Measurements from ENCODE around the gene IRS2.

IRS2 gene

DNA sequence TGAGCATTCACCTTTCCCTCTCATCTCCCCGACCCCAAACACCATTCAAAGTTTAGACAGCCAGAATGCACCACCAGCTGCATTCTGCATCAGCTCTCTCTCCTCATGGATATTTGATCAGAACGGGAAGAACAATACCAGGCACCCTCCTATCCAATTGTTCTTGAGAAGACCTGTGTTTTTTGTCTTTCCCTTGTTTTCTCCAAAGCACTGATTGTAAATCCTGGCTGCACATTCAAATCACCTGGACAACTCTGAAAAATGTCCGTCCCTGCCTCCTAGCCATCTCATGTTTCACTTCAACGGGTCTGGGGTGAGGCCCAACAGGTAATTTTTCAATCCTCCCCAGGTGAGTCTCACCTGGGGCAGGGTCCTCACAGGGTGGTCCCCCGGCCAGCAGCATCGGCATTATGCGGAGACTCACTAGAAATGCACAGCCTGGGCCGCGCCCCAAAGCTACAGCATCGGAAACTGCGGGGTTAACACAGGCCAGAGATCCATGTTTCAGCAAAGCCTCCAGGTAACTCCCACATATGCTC is 5.5 kb downstream of the IRS2 start:
- DNase-seq, result no peak

DNA sequence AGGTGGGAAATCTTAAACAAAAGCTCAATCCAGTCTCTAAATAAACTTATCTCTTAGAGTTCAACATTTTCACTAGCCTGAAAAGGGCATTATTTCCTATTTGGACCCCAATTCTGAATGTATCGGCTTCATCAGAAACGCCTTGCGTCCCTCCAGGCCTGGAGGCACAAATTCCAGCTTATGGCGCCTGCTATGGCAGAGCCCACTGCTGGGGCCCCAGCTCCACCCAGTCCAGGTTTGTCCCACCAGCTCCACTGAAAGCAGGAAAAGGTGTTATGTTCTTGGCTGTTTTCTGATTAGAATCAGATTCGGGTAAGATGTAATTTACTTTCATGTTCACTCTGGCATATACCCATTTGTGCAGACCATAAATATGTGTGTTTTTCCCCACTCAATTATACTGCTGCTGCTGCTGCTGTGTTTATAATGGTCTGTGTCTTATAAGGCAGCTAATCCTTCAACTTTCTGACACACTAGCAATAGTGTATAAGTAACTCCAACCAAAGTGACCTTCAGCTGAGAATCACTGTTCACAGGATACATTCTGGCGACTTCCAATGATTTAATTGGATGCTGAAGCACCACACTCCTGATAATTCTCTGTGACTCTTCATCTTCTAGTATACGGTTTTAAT is 6.4 kb downstream of the IRS2 start:
- no peak for DNase-seq

DNA sequence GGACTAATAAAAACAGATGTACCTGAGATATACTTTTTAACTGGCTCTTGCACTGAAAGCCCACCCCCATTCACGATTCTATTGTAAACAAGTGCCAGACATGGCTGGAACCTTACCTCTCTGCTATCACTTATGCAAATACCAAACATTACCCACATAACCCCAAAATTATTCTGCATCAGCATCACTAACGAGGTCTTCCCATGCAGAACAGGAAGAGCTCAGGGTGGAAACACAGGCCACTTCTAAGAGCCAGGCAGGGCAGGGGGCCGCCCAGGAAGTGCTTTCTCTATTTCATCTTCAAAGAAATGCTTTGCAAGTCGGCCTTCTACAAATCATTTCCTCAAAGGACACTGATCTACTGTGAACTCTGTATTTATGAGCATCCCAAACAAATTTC is 7.3 kb downstream of the IRS2 start:
- no peak for DNase-seq

DNA sequence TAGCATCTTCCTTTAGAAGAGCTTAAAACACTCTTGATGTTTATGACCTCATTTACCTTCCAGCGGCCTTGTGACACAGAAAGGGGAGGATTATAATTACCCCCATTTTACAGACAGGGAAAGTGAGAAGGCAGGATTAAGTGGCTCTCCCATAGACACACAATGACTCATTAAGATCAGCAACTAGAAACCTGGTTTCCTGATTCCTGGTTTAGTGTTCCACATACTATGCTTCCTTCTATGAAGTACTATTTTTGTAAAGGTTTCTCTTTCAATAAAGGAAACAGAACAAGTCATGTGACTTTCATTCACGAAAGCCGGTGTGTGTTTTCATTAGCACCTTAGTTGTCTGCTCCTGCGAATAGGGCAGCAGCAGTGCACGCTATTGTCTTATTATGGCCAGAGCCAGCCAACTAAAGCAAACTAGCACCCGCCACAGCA is 8.3 kb downstream of the IRS2 start:
- no peak for DNase-seq

DNA sequence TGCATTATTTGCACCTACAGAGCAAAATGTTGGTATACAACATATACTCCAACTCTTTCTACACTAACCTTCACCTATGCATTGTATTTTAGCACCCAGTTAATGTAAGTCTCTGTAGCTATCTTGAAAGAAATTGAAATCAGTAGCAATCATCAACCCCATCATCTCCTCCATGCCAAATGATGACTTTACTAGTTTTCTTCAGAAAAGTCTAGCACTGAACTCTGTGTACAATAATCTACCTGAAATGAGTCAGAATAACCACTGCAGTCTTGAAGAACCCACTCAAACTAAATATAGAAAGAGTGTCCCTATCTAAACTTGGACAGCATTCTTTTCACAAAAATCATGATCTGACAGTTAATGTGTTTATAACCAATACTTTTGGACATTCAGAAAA is 9.8 kb downstream of the IRS2 start:
- DNase-seq, result no peak

DNA sequence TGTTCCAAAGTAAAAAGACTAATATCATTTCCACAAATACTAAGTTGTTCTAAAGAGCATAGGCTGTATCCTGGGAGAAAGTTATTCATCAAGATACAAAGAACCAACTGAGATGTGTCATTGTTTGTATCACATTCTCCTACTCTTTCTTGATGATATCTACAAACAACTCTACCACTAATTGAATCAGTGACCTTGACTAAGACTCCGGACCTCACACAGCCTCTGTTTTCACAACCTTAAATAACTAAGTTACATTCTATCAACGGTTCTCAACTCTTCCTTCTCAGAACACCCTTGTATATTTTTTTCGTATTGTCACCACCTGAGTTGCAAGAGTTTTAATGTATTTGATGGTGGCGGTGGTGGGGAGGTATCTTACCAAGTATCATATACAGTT is 12.6 kb downstream of the IRS2 start:
- DNase-seq, result no peak

DNA sequence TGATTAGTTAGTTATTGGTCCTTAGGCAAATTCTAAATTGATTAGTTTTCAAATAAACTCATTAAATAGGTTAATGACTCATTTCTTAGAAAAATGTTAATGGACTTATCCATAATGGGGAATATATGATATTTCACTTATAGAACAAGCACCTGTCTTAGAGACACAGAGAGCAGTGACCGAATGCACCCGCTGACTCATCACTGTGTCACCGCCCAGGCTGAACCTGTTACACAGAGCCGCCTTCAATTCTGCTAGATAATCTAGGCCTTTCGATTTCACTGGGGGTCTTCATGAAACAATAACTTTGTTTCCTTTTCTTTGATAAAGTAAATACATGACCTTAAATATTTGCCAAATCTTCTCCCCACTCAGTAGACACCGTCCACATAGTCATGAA is 13.1 kb downstream of the IRS2 start:
- no peak for DNase-seq

DNA sequence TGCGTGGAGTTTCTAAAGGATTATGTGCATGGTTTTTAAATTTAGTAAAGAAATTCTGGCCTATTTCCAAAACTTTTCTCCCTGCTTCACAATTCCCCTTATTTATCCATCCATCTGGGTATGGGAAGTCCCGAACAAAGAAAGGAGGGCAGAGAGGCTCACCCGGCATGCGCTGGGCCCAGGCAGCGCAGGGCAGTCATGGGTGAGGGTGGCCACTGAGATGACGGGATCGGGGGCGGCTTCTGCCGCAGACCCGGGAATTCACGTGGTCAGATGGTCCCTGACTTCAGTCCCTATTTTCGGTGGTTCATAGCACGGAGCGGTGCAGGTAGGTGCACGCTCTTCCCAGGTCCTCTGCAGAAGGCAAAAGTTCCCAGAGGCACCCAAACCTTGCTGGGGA is 14.5 kb downstream of the IRS2 start:
- no peak for DNase-seq

DNA sequence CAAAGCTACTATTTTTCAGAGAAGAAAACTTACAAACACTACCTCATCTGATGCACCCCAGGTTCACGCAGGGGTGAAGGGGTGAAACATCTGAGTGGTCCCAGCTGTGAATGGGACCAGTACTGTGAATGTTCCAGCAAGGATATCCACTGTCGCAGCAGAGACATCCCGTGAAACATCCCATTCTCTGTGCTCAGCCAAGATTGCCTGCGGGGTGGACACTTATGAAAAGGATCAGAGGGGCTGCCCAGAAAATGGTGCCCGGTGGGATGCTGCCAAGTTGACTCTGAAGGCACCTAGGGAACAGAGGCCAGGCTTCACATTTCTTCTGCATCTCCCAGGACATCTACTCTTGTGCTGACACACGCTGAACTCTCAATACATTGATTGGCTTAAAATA is 15.9 kb downstream of the IRS2 start:
- no peak for DNase-seq

DNA sequence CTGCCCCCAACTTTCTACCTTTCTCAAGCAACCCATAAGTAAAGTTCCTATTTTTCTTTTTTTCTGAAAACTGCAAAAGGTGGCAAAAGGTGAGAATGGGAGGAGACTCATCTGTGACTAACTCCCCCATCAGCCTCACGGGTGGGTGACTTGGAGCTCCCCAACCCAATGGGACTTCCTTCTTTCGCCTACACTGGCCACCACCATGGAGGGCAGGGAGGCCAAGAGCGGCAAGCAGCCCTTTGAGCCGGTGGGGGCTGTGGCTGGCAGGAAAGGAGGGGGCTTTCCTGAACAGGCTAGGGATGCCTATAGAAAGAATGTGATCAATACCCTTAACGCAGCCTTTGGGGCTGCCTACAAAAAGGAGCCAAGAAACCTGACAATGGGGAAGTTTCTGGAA is 16.5 kb downstream of the IRS2 start:
- DNase-seq, result no peak

DNA sequence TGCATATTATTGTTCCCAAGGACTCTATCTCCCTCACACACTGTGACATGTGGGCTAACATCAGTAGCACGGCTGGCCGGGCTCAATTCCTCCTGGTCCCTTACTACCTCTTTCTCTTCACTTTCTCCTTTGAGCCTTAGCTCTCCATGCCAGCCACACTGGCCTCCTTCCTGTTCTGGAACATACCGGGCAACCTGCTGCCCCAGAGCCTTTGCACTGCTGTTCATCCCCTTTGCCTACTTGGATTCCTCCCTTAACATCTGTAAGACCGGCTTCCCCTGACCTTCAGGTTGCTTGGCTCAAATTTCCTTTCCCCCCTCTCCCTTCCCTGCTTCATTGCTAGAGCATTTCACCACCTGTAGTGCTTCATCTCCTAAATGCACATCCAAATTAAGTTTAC is 17.1 kb downstream of the IRS2 start:
- DNase-seq, result no peak

DNA sequence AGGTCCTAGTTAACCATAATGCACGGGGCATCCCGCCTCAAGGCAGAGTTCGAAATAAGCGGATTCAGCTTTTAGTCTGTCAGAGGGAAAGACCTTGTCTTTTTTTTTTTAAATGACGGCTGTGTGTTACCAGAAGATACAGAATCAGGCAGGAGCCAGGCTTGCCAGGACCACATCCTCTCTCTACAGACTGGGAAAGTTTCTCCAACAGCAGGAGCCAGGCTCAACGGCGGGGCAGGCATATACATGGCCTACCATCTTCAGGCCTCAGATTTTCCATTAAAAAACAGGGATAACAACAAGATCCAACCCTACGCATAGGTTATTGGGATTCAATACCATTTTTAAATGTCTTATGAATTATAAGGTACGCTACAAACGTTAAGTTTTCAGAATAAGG is 17.8 kb downstream of the IRS2 start:
- no peak for DNase-seq

DNA sequence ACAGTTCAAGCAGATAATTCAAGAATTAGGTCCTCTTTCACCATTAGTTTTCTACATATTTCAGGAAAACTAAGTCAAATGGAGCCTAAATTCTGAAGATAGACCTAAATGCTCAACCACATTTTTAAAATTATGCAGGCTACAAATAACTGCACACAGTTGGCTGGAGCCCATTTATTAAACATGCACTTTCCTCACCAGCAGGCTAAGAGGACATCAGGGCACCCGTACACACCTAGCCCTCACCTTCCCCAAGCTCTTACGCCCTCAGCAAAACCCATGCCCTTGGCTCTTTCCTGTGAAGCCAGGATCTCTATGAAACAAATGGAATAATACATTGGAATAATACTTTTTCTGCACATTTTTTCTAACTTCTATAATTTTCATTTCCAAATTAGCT is 18.2 kb downstream of the IRS2 start:
- DNase-seq, result no peak

DNA sequence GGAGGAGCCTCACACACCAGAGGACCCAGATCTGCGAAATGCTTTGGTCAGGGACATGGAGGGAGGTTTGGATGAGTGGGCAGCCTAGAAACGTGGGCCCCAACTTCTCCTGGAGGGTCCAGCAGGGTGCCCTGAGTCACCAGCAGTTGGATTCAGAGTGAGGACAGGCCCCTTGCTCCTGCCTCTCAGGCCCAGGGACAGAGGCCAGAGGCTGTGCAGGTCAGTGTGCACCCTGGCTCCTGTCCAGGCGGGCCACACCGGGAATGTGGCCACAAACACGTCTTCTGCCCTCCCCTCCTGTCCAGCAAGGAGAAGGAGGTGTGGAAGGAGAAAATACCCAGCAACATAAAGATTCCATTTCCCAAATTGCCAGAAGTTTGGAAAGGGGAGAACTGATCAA is 19.4 kb downstream of the IRS2 start:
- DNase-seq, result no peak

DNA sequence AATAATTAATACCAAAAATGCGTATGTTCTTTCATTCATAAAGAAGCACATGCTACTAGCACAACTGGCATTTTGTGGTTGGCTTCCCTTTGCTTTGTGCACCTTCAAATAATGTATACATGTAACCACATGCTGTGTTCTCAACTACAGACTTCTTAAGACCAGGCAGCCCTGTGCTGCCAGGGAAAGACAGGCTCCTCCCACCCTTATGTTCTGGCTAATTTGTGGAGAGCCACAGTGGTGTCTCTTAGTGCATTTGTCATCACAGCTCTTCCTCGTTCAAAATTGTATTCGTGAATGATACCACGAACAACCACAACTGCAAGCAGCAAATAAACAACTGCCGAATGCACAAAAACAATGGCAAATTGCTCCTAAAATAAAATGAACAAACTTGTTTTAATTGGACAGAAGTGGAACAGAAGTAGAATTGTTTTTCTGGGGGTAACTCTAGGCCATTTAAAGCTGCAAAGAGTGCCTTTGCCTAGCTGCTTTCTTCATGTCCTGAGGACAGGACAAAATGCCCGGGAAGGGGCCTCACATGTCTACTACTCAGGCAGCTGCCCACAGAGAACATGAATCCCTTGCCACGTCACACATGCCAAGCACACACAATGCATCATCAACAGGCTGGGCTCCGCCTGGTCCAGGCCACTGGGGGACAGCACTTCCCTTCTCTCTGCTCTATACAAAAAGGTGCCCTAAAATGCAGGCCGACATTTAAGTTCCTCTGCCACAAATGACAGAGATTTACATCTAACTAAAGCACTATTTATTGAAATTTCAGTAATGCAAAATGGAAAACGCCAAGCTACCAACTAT is 21.7 kb downstream of the IRS2 start:
- peak; percentile 60 for DNase-seq

DNA sequence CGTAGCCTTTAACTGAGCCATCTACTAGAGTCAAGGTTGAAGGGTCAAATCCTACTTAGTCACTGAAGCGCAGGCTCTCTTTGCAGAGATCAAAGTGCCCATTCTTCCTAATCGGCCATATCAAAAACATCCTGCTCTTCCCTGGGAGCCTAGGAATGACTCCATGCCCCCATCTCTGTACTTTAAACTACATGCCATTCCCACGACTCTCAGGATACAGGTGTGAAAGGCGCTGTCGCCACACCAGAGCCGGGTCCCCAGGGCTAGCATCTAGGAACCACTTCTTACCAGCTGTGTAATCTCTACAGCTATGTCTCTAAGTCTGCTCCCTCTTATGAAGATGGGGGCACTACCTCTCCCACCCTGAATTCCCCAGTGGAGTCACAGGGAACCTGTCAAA is 22.3 kb downstream of the IRS2 start:
- no peak for DNase-seq

DNA sequence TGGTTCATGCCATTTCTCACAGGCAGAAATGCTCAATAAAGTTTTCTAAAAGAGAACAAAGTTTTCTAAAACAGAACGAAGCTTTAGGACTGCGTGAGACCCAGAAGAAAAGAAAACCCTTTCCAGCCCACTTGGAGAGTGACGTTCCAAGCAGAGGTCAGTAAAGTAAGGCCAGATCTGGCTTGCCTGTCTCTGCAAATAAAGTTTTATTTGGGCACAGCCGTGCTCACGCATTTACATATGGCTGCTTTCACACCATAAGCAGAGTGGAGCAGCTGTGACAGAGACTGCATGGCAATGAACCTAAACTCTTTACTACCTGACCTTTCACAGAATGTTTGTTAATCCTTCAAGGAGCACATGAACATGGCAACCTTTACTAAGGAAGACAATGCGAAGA is 23.6 kb downstream of the IRS2 start:
- DNase-seq, result no peak

DNA sequence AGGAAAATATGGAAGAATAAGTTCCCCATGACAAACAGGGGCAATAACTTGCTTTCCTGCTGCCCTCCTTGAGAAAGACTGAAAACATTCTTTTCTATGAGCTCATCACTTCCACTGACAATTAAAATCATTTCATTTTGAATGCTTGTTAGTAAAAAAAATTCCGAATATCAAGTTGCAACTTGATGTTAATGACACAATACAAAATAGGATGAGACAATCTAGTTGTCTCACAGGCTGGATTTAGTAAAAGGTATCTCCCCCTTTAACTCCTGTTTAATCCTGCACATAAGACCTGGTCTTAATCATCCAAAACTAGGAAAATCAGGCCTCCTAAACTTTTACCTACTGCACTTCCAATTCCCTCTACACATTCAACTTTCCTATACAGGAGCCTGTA is 24.7 kb downstream of the IRS2 start:
- no peak for DNase-seq

DNA sequence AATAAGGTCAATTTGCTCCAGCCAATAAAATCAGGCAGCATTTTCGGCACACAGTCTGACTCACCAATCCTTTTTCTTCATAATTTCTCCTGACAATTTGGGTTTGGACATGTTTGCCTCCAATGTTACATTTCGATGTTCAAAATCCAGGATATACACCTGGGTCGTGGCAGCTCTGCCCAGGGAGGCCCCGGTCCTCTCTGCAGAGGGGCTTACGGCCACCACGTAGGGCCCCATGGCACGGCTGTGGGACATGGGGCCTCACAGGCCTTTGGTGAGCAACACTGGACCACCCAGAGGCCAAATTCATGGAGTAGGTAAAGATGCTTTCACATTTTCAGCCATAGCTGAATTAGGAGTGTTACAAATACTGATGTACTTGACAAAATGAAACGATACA is 25.4 kb downstream of the IRS2 start:
- no peak for DNase-seq

DNA sequence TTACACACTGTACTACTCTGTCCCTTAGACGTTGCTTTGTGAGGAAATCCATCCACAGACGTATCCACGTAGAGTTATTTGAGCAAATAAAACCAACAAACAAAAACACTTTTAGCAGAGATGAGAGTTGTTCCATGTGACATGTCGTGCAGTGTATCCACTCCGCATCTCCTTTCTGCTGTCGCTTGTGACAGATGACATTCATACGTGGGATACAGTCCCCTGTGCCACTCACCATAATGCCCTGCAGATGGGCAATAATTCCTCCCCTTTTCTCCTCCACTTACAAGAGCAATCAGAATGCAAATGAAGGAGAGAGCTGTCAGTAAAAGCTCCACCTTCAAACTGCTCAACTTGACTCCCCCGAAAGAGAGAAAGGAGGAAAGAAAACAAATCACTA is 26.0 kb downstream of the IRS2 start:
- DNase-seq, result peak; percentile 19

DNA sequence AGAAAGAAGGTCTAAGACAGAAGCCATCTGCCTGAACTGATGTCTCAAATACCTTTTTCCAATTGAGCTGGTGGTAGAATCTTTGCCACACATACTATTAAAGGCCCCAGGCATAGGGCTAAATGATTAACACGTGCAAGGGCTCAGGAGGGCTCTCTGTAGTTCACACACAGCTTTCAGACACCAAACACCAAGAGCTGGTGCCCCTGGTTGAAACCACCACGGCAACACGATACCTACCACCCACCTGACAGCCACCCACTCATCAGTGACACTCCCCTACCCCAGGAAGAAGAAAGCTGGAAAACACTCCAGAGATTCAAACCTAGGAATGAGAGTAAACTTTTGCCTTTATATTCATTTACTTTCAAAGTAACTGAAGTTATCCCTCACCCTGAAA is 26.8 kb downstream of the IRS2 start:
- no peak for DNase-seq

DNA sequence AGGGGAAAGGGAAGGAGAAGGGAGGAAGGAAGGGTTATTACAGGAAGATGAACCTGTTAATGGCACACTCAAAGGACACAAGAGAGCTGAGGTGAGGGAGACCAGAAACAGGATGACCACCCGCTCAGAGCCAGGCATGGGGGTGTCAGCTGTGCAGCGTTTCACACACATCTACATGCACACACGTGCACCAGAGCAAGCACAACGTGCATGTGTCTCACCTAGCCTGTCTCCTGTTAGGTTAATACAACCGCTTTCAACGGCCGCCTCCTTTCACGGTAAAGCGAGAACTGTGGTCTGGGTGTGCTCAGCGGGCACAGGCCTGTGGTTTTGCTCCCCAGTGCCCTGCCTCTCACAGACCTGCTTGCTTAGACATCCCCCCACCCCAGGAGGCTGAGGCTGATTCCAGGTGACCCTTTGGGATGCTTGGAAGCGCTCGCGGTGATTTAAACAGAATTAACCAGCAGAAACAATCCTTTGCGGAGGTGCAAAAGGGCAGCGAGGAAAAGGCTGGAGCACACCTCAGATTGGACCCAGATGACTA is 27.4 kb downstream of the IRS2 start:
- no peak for DNase-seq

DNA sequence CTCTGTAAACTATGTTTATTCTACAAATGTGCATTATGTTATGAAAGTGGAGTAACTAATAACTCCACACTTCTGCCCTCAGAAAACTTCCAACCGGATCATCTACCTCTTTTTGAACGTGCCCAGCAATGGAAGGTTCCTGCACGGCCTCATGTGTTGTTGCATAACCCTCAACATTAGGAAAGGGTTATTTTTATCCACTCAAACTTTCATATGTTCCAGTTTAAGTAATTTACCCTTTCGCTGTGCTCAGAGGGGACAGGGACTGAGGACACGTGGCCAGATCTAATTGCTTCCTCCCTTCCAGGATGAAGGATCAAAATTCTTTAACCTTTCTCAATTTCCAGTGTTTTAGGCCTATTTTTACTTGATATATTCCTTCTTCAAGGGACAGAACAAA is 29.6 kb downstream of the IRS2 start:
- no peak for DNase-seq

DNA sequence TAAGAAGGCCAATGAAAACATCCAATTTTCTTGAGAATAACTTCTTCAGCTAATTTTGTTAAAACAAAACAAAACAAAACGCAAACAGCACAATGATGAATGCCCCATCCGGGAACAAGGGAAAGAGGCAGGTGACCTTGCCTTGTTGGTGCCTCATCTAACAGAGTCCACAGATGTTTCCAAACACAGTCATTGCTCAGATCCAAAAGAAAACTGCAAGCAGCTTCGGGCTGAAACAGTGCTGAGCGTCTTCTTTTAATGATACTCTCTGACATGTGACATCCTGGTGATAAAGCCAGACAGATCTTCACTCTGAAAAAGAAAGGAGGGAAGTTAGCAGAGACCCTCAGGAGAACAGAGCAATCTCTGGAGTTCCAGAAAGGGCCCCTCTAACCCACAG is 30.4 kb downstream of the IRS2 start:
- DNase-seq, result no peak
